NB4 (cell line): ENCODE measurements around the gene ZNF697.

Experiments
- DNase-seq: peaks from one replicate; pipeline ENCODE4 v3.0.0; 2010; ENCODE audit warnings: low read depth
- H3K4me3 ChIP-seq: one replicate; pipeline ENCODE4 v1.5.1; 2011; ENCODE audit warnings: mild to moderate bottlenecking, low read depth, low read length, moderate library complexity
- MYC ChIP-seq: IDR thresholded peaks from 2 replicates; pipeline ENCODE4 v1.6.1; 2011; ENCODE audit warnings: low read depth, low read length
- POLR2A ChIP-seq: IDR thresholded peaks from 2 replicates; pipeline ENCODE4 v1.6.1; 2011; ENCODE audit warnings: mild to moderate bottlenecking; ENCODE audit not compliant: insufficient read length; ENCODE audit errors: extremely low read depth
- TF ChIP-seq, protein P1 (sequence below): IDR thresholded peaks from one replicate; pipeline ENCODE4 v1.5.1; 2012; ENCODE audit warnings: low read depth, low read length
- TF ChIP-seq, protein P2 (sequence below): IDR thresholded peaks from 2 replicates; pipeline ENCODE4 v1.6.1; 2011; ENCODE audit warnings: low read depth, low read length

Gene ZNF697

DNA sequence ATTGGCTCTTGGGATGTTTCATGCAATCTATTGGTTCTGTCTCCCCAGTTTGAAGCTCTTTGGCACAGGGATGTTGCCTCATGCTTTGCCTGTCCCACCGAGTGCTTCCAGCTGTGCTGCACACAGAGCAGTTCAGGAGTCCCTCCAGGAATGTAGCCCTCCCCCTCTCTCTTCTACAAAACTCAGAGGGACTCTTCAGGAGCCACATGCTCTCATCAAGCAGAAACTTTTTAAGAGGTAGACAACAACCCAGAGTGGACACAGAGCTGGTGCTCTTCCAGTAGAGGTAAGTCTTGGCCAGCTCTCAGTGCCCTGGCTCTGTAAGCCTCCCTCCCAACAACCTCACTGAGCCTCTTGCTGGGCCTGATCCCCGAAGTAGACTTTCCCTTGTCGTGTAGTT, 11.6 kb upstream of the ZNF697 start:
- no peak overlapping the region for H3K4me3 ChIP-seq
- DNase-seq, result no peak
- TF ChIP-seq MYC (no peak), POLR2A (no peak)
- TF ChIP-seq, protein P1, sequence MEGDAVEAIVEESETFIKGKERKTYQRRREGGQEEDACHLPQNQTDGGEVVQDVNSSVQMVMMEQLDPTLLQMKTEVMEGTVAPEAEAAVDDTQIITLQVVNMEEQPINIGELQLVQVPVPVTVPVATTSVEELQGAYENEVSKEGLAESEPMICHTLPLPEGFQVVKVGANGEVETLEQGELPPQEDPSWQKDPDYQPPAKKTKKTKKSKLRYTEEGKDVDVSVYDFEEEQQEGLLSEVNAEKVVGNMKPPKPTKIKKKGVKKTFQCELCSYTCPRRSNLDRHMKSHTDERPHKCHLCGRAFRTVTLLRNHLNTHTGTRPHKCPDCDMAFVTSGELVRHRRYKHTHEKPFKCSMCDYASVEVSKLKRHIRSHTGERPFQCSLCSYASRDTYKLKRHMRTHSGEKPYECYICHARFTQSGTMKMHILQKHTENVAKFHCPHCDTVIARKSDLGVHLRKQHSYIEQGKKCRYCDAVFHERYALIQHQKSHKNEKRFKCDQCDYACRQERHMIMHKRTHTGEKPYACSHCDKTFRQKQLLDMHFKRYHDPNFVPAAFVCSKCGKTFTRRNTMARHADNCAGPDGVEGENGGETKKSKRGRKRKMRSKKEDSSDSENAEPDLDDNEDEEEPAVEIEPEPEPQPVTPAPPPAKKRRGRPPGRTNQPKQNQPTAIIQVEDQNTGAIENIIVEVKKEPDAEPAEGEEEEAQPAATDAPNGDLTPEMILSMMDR, result no peak
- TF ChIP-seq, protein P2, sequence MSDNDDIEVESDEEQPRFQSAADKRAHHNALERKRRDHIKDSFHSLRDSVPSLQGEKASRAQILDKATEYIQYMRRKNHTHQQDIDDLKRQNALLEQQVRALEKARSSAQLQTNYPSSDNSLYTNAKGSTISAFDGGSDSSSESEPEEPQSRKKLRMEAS, result no peak

DNA sequence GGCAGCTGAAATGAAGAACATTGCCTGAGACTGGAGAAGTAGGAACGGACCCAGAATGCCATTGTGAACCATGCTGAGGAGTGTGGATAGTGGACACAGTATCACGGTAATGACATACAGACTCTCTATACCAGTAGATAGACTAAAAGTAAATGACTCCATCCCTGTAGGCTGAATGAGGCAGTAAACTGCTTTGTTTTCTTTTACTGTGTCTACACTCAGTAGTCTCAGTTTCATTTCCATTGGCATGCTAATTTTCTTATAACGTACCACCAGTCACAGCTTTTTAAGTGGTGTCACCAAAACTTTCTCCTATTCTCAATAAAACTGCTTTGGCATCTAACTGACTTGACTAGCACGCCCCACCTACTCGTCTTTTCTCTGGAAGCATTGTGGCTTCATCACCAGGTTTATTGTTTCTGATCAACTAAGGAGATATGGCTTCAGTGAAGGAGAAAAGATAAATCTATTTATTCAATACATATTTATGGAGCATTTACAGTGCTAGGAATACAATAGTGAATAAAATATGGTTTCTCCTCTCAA, 8.4 kb upstream of the ZNF697 start:
- no peak overlapping the region for H3K4me3 ChIP-seq
- TF ChIP-seq, protein P2, result no peak
- TF ChIP-seq MYC (no peak), POLR2A (no peak)
- TF ChIP-seq, protein P1, result no peak
- no peak for DNase-seq

DNA sequence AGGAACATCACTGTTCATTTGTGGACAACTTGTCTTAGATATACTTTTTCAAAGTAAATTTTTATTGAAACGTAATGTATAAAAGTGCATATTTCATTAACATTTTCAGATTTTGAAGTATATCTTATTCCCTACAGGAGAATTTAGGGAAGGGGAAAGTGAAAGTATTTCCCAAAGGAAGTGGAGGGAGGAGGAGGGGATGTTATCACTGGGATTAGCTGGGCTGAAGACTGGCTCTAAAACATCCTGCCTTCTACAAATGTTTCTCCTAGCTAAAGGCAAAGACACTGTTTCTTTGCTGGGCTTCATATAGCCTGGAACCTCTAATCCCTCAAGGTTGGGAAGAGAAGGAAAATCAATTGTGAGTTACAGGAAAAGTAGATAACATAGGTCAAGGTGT, 7.1 kb upstream of the ZNF697 start:
- no peak overlapping the region for H3K4me3 ChIP-seq
- DNase-seq, result no peak
- TF ChIP-seq, protein P2, result no peak
- TF ChIP-seq MYC (no peak), POLR2A (no peak)
- TF ChIP-seq, protein P1, result no peak

DNA sequence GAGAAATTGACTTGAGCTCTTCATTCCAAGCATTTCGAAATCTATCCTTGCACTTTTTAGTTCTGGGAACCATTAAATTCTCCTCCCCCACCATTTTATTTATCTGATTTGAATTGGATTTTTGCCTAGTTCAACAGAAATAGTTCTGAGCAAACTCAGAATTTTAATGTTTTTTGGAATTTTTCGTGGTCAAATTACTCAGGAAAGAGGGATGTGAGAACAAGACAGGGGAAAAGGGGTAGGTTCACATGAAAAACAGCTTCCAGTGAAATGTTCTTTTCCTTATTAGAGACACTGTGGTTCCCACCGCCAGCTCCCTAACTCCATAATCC, 5.7 kb upstream of the ZNF697 start:
- H3K4me3 ChIP-seq, result no peak overlapping the region
- DNase-seq, result no peak

DNA sequence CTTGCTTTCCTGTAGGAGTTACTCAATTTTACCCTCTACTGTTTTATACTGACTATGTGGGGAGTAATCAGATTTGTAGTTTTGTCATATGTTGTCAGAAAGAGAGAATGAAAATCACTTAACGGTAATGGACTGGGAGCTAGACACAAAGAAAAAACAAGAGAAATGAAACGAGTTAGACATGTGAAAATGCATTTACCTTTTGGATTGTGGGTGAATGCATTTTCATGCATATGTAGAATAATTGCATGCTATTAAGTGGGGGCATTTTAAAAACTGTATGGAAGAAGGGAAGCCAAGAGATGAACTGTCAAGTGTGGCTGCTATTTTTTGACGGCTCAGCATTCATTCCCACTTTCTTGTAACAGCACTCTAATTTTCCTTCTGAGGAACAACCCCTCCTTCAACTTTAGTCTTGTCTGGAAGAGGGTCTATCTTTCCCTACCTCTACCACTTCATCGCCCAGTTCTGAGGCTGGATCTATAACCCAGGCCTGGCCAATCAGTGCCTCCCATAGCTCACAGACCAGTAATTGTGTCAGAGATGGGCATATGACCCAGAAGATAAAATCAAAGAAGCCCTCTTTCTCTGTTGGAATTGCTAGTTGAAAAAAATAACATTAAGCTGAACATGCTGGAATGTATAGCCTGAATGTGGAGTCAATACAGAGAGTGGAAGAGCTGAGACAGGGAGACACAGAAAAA, 5.2 kb upstream of the ZNF697 start:
- TF ChIP-seq, protein P2, result no peak
- TF ChIP-seq MYC (no peak), POLR2A (no peak)
- TF ChIP-seq, protein P1, result no peak
- no peak for DNase-seq
- H3K4me3 ChIP-seq, result no peak overlapping the region

More for the DNA sequence above, 5.7 kb upstream of the ZNF697 start:
- TF ChIP-seq, protein P1, result no peak
- TF ChIP-seq MYC (no peak), POLR2A (no peak)
- TF ChIP-seq, protein P2, result no peak
